Astrocyte (in vitro differentiated cells and primary cell): ENCODE results near the gene TDRKH.

Experiments
- EZH2 ChIP-seq: IDR thresholded peaks from 2 replicates; pipeline ENCODE4 v1.6.1; 2012; ENCODE audit warnings: mild to moderate bottlenecking, low read length, inconsistent platforms; ENCODE audit not compliant: insufficient read depth
- TF ChIP-seq, protein P1 (sequence below): IDR thresholded peaks from 2 replicates; pipeline ENCODE4 v1.5.1; 2011; ENCODE audit warnings: low read depth, mild to moderate bottlenecking, inconsistent platforms, low read length, moderate library complexity; ENCODE audit not compliant: insufficient read depth

DNA sequence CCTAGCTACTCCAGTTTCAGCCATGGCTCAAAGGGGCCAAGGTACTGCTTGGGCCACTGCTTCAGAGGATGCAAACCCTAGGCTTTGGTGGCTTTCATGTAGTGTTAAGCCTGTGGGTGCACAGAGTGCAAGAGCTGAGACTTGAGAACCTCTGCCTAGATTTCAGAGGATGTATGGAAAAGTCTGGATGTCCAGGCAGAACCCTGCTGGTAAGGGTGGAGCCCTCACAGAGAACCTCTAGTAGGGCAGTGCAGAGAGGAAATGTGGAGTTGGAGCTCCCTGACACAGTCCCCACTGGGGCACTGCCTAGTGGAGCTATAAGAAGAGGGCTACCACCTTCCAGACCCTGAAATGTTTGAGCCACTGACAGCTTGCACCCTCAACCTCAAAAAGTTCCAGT lies 52.8 kb downstream of the TDRKH start:
- TF ChIP-seq, protein P1, sequence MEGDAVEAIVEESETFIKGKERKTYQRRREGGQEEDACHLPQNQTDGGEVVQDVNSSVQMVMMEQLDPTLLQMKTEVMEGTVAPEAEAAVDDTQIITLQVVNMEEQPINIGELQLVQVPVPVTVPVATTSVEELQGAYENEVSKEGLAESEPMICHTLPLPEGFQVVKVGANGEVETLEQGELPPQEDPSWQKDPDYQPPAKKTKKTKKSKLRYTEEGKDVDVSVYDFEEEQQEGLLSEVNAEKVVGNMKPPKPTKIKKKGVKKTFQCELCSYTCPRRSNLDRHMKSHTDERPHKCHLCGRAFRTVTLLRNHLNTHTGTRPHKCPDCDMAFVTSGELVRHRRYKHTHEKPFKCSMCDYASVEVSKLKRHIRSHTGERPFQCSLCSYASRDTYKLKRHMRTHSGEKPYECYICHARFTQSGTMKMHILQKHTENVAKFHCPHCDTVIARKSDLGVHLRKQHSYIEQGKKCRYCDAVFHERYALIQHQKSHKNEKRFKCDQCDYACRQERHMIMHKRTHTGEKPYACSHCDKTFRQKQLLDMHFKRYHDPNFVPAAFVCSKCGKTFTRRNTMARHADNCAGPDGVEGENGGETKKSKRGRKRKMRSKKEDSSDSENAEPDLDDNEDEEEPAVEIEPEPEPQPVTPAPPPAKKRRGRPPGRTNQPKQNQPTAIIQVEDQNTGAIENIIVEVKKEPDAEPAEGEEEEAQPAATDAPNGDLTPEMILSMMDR = no peak
- TF ChIP-seq EZH2 = no peak
